HG03025 (cell line): Measurements from ENCODE around the gene ENOX1.
"Not testable (repeated sequence)": the region's sequence is repeated elsewhere in the genome, so short reads cannot be mapped to it uniquely, and the experiment has no call there.

Experiments
- ATAC-seq: cut with Tn5 transposase; IDR thresholded peaks from one replicate; pipeline ENCODE4 v1.9.1; 2021; ENCODE audit warnings: mild to moderate bottlenecking, moderate library complexity; ENCODE audit not compliant: unreplicated experiment, low FRiP score

The ENOX1 gene

GRCh38 chr13:43364210-43365038, 422.3 kb downstream of the ENOX1 start:
- no peak for ATAC-seq

- ATAC-seq: no peak
Observed at GRCh38 chr13:43363156-43363953, 423.4 kb downstream of the ENOX1 start.

GRCh38 chr13:43362556-43362955, 424.2 kb downstream of the ENOX1 start:
- no peak for ATAC-seq

GRCh38 chr13:43360892-43361610, 425.7 kb downstream of the ENOX1 start:
- no peak for ATAC-seq

- ATAC-seq: no peak
Observed at GRCh38 chr13:43360171-43360570, 426.6 kb downstream of the ENOX1 start.

- no peak for ATAC-seq
Observed at GRCh38 chr13:43359536-43359935, 427.2 kb downstream of the ENOX1 start.

- no peak for ATAC-seq
Observed at GRCh38 chr13:43357564-43357963, 429.2 kb downstream of the ENOX1 start.

- ATAC-seq: no peak
Observed at GRCh38 chr13:43356567-43356966, 430.2 kb downstream of the ENOX1 start.

- ATAC-seq: no peak
Observed at GRCh38 chr13:43355774-43356173, 431.0 kb downstream of the ENOX1 start.

- ATAC-seq: no peak
Observed at GRCh38 chr13:43354153-43354945, 432.4 kb downstream of the ENOX1 start.

- no peak for ATAC-seq
Observed at GRCh38 chr13:43353631-43354030, 433.1 kb downstream of the ENOX1 start.

- not testable (repeated sequence) for ATAC-seq
Observed at GRCh38 chr13:43351612-43352011, 435.2 kb downstream of the ENOX1 start.

- no peak for ATAC-seq
Observed at GRCh38 chr13:43348397-43348796, 438.4 kb downstream of the ENOX1 start.

- no peak for ATAC-seq
Observed at GRCh38 chr13:43347877-43348276, 438.9 kb downstream of the ENOX1 start.

- no peak for ATAC-seq
Observed at GRCh38 chr13:43346427-43346826, 440.3 kb downstream of the ENOX1 start.

- ATAC-seq: no peak
Observed at GRCh38 chr13:43343645-43344044, 443.1 kb downstream of the ENOX1 start.

- ATAC-seq: no peak
Observed at GRCh38 chr13:43339805-43340550, 446.8 kb downstream of the ENOX1 start.

GRCh38 chr13:43339145-43339804, 447.5 kb downstream of the ENOX1 start:
- ATAC-seq: no peak

GRCh38 chr13:43335764-43336163, 451.0 kb downstream of the ENOX1 start:
- no peak for ATAC-seq
